Osteoblast (primary cell): ENCODE measurements around the gene FDX2. TPM values are rescaled to one million over a fixed set of nuclear protein-coding genes. Genes with fewer than 3 reads are reported as not detected.

Experiments
- DNase-seq: peaks from one replicate; pipeline ENCODE4 v3.0.0; 2011; ENCODE audit warnings: low spot score, mixed read lengths; ENCODE audit not compliant: insufficient read length; ENCODE audit errors: missing footprints
- H2AFZ ChIP-seq: 2 replicates; pipeline ENCODE4 v1.6.0; 2011; ENCODE audit warnings: mild to moderate bottlenecking, low read length
- H3K27ac ChIP-seq: 2 replicates; pipeline ENCODE4 v1.5.1; 2011; ENCODE audit warnings: mild to moderate bottlenecking, low read depth, low read length, moderate library complexity
- H3K27me3 ChIP-seq: 2 replicates; pipeline ENCODE4 v1.6.0; 2012; ENCODE audit warnings: mild to moderate bottlenecking, control low read depth, inconsistent platforms, low read length, moderate library complexity; ENCODE audit not compliant: insufficient read depth
- H3K36me3 ChIP-seq: 2 replicates; pipeline ENCODE4 v1.5.1; 2011; ENCODE audit warnings: mild to moderate bottlenecking, low read length, control low read depth, moderate library complexity; ENCODE audit not compliant: insufficient read depth
- H3K4me1 ChIP-seq: 2 replicates; pipeline ENCODE4 v1.5.1; 2011; ENCODE audit warnings: mild to moderate bottlenecking, low read length, control low read depth, moderate library complexity; ENCODE audit not compliant: insufficient read depth
- H3K4me2 ChIP-seq: 2 replicates; pipeline ENCODE4 v1.6.0; 2011; ENCODE audit warnings: mild to moderate bottlenecking, low read length; ENCODE audit not compliant: insufficient read depth
- H3K4me3 ChIP-seq: fragments of 200-600 bp; sonication (generic); 3 replicates; pipeline ENCODE4 v1.5.1; 2012; ENCODE audit warnings: mild to moderate bottlenecking, low read length, inconsistent platforms; ENCODE audit not compliant: insufficient read depth
- H3K79me2 ChIP-seq: 2 replicates; pipeline ENCODE4 v1.6.0; 2012; ENCODE audit warnings: mild to moderate bottlenecking, low read length, control low read depth, inconsistent platforms; ENCODE audit not compliant: insufficient read depth
- H3K9me3 ChIP-seq: 2 replicates; pipeline ENCODE4 v1.5.1; 2011; ENCODE audit warnings: low read depth, low read length, control low read depth
- H4K20me1 ChIP-seq: 2 replicates; pipeline ENCODE4 v1.6.0; 2012; ENCODE audit warnings: mild to moderate bottlenecking, low read length, control low read depth; ENCODE audit not compliant: insufficient read depth
- total RNA-seq: library from RNA; depleted of rRNA; stranded (reverse); fragments of >200 nt; gene quantifications from 2 replicates; pipeline ENCODE4 v1.2.3, GENCODE V29; 2012
- TF ChIP-seq, protein P1 (sequence below): IDR thresholded peaks from 2 replicates; pipeline ENCODE4 v1.5.1; 2011; ENCODE audit warnings: mild to moderate bottlenecking, low read depth, low read length, moderate library complexity; ENCODE audit errors: extremely low read depth

Gene FDX2
- total RNA-seq, 1 donor = 17.7 TPM

DNA sequence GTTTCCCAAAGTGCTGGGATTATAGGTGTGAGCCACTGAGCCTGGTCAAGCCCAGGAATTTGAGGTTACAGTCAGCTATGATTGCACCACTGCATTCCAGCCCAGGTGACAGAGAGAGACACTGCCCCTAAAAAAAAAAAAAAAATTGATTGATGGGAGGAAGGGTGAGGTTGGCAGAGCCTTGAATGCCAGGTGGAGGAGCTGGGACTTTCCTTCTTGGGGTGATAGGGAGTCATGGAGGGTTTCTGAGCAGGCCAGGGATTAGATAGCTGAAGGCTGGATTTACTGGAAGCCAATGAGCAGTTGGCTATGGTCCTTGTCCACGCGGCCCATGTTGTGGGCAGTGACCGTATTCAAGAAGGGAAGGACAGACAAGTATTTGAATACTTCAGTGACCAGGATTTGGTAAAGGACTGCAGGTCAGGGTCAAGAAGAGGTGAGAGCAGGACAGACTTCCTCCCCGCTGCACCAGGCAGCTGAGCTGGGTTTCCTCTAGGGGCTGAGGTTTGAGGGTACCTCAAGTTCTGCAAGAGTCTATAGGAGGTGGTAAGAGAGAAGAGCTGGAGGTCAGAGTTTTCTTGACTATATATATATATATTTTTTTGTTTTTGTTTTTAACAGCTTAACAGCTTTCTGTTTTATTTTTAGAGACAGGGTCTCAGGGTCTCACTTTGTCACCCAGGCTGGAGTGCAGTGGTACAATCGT is 35.9 kb downstream of the FDX2 start:
- Histone ChIP-seq H3K27ac (no peak overlapping the region), H3K9me3 (no peaks in the 10 kb centered on the region), H4K20me1 (no peaks in the 10 kb centered on the region), H3K79me2 (no peaks in the 10 kb centered on the region), H3K4me2 (no peak overlapping the region), H3K36me3 (no peaks in the 10 kb centered on the region), H3K4me3 (no peak overlapping the region), H2AFZ (no peak overlapping the region), H3K27me3 (no peaks in the 10 kb centered on the region), H3K4me1 (no peaks in the 10 kb centered on the region)
- TF ChIP-seq, protein P1, sequence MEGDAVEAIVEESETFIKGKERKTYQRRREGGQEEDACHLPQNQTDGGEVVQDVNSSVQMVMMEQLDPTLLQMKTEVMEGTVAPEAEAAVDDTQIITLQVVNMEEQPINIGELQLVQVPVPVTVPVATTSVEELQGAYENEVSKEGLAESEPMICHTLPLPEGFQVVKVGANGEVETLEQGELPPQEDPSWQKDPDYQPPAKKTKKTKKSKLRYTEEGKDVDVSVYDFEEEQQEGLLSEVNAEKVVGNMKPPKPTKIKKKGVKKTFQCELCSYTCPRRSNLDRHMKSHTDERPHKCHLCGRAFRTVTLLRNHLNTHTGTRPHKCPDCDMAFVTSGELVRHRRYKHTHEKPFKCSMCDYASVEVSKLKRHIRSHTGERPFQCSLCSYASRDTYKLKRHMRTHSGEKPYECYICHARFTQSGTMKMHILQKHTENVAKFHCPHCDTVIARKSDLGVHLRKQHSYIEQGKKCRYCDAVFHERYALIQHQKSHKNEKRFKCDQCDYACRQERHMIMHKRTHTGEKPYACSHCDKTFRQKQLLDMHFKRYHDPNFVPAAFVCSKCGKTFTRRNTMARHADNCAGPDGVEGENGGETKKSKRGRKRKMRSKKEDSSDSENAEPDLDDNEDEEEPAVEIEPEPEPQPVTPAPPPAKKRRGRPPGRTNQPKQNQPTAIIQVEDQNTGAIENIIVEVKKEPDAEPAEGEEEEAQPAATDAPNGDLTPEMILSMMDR = no peak
- DNase-seq = peak; percentile 30

DNA sequence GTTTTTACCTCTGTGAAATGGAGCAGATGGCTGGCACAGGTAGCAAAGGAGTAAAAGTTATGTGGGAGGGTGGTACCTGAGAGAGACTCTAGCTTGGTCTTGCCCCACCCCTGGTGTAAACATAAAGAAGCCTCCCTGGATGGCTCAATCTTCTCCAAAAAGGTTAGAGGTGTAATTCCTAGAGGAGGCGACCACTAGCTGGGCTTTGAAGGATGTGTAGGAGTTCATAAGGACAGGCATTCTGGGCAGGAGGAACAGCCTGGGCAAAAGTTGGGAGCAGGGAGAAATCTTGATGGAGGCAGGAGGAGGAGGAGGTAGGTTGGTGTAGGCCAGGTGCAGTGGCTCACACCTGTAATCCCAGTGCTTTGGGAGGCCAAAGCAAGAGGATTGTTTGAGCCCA is 36.9 kb downstream of the FDX2 start:
- H2AFZ ChIP-seq = no peak overlapping the region
- no peaks in the 10 kb centered on the region for H3K4me1 ChIP-seq
- no peak overlapping the region for H3K4me2 ChIP-seq
- no peaks in the 10 kb centered on the region for H3K36me3 ChIP-seq
- no peaks in the 10 kb centered on the region for H3K27me3 ChIP-seq
- no peak for DNase-seq
- H3K4me3 ChIP-seq = no peak overlapping the region
- H3K27ac ChIP-seq = no peak overlapping the region
- TF ChIP-seq, protein P1 = no peak
- H4K20me1 ChIP-seq = no peaks in the 10 kb centered on the region
- H3K79me2 ChIP-seq = no peaks in the 10 kb centered on the region
- no peaks in the 10 kb centered on the region for H3K9me3 ChIP-seq

DNA sequence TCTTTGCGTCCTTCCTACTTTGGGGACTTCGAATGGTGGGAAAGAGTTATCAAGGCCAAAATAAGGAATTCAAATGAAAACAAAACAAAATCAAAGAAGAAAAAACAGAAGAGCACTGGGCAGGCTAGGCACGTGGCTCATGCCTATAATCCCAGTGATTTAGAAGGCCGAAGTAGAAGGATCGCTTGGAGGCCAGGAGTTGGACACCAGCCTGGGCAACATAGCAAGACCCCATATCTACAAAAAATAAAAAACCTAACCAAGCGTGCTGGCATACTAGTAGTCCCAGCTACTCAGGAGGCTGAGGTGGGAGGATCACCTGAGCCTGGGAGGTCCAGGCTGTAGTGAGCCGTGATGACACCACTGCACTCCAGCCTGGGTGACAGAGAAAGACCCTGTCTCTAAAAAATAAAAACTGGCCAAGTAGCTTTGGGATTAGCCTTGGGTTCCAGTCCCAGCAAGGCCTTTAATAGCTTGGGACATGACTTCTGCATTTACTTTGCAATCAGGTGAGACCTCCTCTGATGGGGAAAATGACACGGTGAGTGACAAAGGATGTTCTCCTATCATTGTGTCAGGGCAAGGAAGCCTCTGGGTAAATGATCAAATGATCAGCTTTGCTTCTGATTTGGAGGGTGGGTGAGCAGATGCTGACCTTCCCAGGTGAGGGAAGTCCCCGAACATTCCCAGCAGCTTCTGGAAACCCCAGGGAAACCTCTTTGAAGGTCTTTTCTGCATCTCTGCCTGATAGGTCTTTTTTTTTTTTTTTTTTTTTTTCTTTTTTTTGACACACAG is 37.8 kb downstream of the FDX2 start:
- H3K9me3 ChIP-seq = no peaks in the 10 kb centered on the region
- TF ChIP-seq, protein P1 = no peak
- H3K36me3 ChIP-seq = no peaks in the 10 kb centered on the region
- no peaks in the 10 kb centered on the region for H3K4me1 ChIP-seq
- no peak overlapping the region for H3K4me3 ChIP-seq
- no peak for DNase-seq
- no peaks in the 10 kb centered on the region for H4K20me1 ChIP-seq
- H3K4me2 ChIP-seq = no peak overlapping the region
- H3K79me2 ChIP-seq = no peaks in the 10 kb centered on the region
- H2AFZ ChIP-seq = no peak overlapping the region
- no peaks in the 10 kb centered on the region for H3K27me3 ChIP-seq
- no peak overlapping the region for H3K27ac ChIP-seq

DNA sequence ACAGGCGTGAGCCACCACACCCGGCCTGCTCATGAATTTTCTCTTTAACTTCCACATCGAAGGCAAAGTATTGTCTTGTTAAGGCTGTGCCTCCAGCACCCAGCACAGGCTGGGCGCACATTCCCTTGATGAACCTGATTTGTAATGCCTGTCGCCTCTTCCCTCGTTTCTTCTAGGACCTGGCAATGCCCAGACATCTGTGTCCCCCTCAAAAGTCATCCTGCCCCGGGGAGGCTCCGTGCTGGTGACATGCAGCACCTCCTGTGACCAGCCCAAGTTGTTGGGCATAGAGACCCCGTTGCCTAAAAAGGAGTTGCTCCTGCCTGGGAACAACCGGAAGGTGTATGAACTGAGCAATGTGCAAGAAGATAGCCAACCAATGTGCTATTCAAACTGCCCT is 41.2 kb downstream of the FDX2 start:
- Histone ChIP-seq H3K27me3 (no peaks in the 10 kb centered on the region), H3K36me3 (no peaks in the 10 kb centered on the region), H3K4me3 (no peak overlapping the region), H2AFZ (no peak overlapping the region), H3K4me1 (peaks cover 11% of the 10 kb centered on the region), H3K79me2 (no peaks in the 10 kb centered on the region), H3K27ac (no peak overlapping the region), H3K4me2 (no peak overlapping the region), H4K20me1 (no peaks in the 10 kb centered on the region), H3K9me3 (no peaks in the 10 kb centered on the region)
- DNase-seq = no peak
- TF ChIP-seq, protein P1 = no peak
